Prostate gland (tissue), 2 donors: Measurements from ENCODE around the gene CEACAM19. TPM values are rescaled to one million over a fixed set of nuclear protein-coding genes. Genes with fewer than 3 reads are reported as not detected.
A peak's percentile ranks its signal among the peaks of the same experiment; 100 is the strongest.

Experiments
- DNase-seq: peaks from one replicate; pipeline ENCODE4 v3.0.0-alpha.2; 2019; ENCODE audit warnings: low spot score
- H3K27ac ChIP-seq, 2 donors: fragments of 200-600 bp; sonication (generic); 2 replicates each; pipeline ENCODE4 v1.5.1; 2017 to 2019
- H3K27me3 ChIP-seq: fragments of 200-600 bp; sonication (generic); replicated peaks from 2 replicates; pipeline ENCODE4 v1.5.1; 2019; ENCODE audit not compliant: insufficient read depth
- H3K36me3 ChIP-seq, 2 donors: fragments of 200-600 bp; sonication (generic); 1 replicate in 1 of 2; 2 replicates in 1 of 2; pipeline versions ENCODE4 v1.5.1 to v1.8.1; 2017 to 2019
- H3K4me1 ChIP-seq: fragments of 200-600 bp; sonication (generic); replicated peaks from 2 replicates; pipeline ENCODE4 v1.5.1; 2019
- H3K4me3 ChIP-seq, 2 donors: fragments of 200-600 bp; sonication (generic); 2 replicates each; pipeline ENCODE4 v1.5.1; 2017 to 2019
- H3K9me3 ChIP-seq: fragments of 200-600 bp; sonication (generic); 2 replicates; pipeline ENCODE4 v1.5.1; 2017
- POLR2A ChIP-seq: fragments of 450-650 bp; IDR thresholded peaks from one replicate; pipeline ENCODE4 v1.6.1; 2016; ENCODE audit warnings: antibody characterized with exemption, mild to moderate bottlenecking
- POLR2AphosphoS5 ChIP-seq: sonication (generic); formaldehyde crosslinking; IDR thresholded peaks from one replicate; pipeline ENCODE4 v1.6.1; 2017; ENCODE audit warnings: antibody characterized with exemption
- WGBS: methylation state at CpG from one replicate; pipeline ENCODE4 v1.1.5; 2018; 5-methylcytosine and 5-hydroxymethylcytosine counted together
- intact Hi-C: fragments of 100-400 bp; cut with DNase I; formaldehyde crosslinking; loops from one replicate; pipeline ENCODE4 v1.14.2; 2022
- total RNA-seq, 2 donors: library from RNA; depleted of rRNA; stranded (reverse); fragments of >200 nt; gene quantifications; one replicate each; pipeline ENCODE4 v1.1.0, GENCODE V29; 2016
- TF ChIP-seq, protein P1 (sequence below), 4 experiments: fragments of 200-600 bp in 2 of 4; fragments of 450-650 bp in 2 of 4; sonication (generic) in 2 of 4; IDR thresholded peaks; 1 replicate in 3 of 4; 2 replicates in 1 of 4; pipeline ENCODE4 v1.5.1; 2016 to 2019; ENCODE audit warnings: antibody characterized with exemption in 4 of 4, mild to moderate bottlenecking in 2 of 4, moderate library complexity in 2 of 4

Gene CEACAM19
- total RNA-seq, 2 donors from 2014 or later, result 3.6 to 8.1 TPM

DNA sequence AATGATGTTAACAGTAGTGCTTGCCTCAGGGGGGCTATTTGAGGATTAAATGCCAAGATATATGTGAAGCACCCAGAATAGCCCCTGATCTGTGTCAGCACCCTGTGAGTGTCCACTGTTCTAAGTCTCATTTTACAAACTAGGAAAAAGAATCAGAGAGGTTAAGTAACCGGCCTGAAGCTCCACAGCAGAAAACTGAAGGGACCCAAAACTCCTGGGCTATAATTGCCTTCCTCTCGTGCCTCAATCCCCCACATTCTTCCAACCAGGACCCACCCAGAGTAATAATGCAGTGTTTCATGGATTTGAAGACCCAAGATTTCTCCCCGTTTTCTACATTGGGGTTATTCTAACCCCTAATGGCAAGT is 25.2 kb upstream of the CEACAM19 start:
- Histone ChIP-seq H3K36me3 (peaks cover 4 to 9% of the 10 kb centered on the region in 2 donors), H3K27me3 (no peaks in the 10 kb centered on the region), H3K4me1 (no peaks in the 10 kb centered on the region), H3K27ac (no peak overlapping the region), H3K4me3 (no peak overlapping the region), H3K9me3 (no peaks in the 10 kb centered on the region)
- 93% methylated on average over 3 of the region's 3 CpGs for WGBS
- DNase-seq, result no peak
- TF ChIP-seq, protein P1, sequence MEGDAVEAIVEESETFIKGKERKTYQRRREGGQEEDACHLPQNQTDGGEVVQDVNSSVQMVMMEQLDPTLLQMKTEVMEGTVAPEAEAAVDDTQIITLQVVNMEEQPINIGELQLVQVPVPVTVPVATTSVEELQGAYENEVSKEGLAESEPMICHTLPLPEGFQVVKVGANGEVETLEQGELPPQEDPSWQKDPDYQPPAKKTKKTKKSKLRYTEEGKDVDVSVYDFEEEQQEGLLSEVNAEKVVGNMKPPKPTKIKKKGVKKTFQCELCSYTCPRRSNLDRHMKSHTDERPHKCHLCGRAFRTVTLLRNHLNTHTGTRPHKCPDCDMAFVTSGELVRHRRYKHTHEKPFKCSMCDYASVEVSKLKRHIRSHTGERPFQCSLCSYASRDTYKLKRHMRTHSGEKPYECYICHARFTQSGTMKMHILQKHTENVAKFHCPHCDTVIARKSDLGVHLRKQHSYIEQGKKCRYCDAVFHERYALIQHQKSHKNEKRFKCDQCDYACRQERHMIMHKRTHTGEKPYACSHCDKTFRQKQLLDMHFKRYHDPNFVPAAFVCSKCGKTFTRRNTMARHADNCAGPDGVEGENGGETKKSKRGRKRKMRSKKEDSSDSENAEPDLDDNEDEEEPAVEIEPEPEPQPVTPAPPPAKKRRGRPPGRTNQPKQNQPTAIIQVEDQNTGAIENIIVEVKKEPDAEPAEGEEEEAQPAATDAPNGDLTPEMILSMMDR (IDR thresholded peaks at IDR 0.05), result no peak
- TF ChIP-seq POLR2AphosphoS5 (no peak), POLR2A (no peak)
- intact Hi-C loops, result no loop called here

DNA sequence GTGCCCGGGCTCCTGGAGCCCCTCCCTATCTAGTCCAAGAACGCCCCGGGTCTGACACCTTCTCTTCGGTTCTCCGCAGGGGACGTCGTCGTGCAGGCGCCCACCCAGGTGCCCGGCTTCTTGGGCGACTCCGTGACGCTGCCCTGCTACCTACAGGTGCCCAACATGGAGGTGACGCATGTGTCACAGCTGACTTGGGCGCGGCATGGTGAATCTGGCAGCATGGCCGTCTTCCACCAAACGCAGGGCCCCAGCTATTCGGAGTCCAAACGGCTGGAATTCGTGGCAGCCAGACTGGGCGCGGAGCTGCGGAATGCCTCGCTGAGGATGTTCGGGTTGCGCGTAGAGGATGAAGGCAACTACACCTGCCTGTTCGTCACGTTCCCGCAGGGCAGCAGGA is 24.1 kb upstream of the CEACAM19 start:
- intact Hi-C loops, result no loop called here
- Histone ChIP-seq H3K4me3 (no peak overlapping the region), H3K4me1 (no peaks in the 10 kb centered on the region), H3K27me3 (no peaks in the 10 kb centered on the region), H3K27ac (no peak overlapping the region), H3K36me3 (peaks cover 4 to 13% of the 10 kb centered on the region in 2 donors), H3K9me3 (no peaks in the 10 kb centered on the region)
- TF ChIP-seq, protein P1 (IDR thresholded peaks at IDR 0.05), result no peak
- TF ChIP-seq POLR2AphosphoS5 (no peak), POLR2A (no peak)
- DNase-seq, result no peak
- WGBS, result 85% methylated on average over 17 of the region's 31 CpGs

DNA sequence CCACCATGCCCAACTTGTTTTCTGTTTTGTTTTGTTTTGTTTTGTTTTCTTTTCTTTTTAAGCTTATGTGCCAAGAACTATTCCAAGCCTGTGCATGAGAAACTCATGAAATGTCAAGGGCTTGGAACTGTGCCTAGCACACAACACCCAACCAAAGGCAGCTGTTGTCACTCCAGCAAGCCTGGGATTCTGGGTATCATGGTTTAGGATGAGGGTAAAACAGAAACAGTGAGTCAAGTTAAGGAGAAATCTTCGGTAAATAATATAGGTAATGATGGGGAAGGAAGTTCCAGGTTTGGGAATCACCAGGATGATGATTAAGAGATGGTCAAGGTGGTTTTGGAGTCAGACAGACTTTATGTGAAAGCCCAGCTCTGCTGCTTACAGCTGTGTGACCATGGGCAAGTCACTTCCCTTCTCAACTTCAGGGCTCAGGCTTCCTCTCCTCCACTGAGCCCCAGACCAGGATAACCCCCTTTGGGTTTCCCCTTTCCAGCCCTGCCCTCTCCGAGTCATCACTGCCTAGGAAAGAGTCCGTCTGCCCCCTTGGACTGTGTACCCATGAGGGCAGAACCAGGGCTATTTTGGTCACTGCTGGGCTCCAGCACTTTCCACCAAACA is 22.5 kb upstream of the CEACAM19 start:
- peaks cover 4 to 13% of the 10 kb centered on the region in 2 donors for H3K36me3 ChIP-seq
- no peaks in the 10 kb centered on the region for H3K4me1 ChIP-seq
- H3K27me3 ChIP-seq, result no peaks in the 10 kb centered on the region
- no peaks in the 10 kb centered on the region for H3K9me3 ChIP-seq
- 79% methylated on average over 3 of the region's 3 CpGs for WGBS
- H3K4me3 ChIP-seq, result no peak overlapping the region
- DNase-seq, result no peak
- intact Hi-C loops, result no loop called here
- peak; percentile 9 for TF ChIP-seq POLR2AphosphoS5
- no peak for TF ChIP-seq POLR2A
- H3K27ac ChIP-seq, result peak overlapping the region in 1 of 2 donors; percentile 8

DNA sequence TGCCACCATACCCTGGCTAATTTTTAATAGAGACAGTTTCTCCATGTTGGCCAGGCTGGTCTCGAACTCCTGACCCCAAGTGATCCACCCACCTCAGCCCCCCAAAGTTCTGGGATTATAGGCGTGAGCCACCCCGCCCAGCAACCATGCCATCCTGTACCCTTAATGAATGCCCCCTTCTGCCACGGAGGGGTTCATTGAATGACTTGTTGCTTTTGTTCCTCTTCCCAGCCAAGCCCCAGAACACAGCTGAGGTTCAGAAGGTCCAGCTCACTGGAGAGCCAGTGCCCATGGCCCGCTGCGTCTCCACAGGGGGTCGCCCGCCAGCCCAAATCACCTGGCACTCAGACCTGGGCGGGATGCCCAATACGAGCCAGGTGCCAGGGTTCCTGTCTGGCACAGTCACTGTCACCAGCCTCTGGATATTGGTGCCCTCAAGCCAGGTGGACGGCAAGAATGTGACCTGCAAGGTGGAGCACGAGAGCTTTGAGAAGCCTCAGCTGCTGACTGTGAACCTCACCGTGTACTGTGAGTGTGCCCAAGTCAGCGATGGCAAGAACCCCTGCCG is 21.6 kb upstream of the CEACAM19 start:
- TF ChIP-seq, protein P1 (IDR thresholded peaks at IDR 0.05), result no peak
- TF ChIP-seq POLR2AphosphoS5 (no peak), POLR2A (no peak)
- 91% methylated on average over 15 of the region's 15 CpGs for WGBS
- no peaks in the 10 kb centered on the region for H3K9me3 ChIP-seq
- no peak overlapping the region for H3K27ac ChIP-seq
- H3K4me3 ChIP-seq, result no peak overlapping the region
- DNase-seq, result no peak
- peaks cover 4 to 13% of the 10 kb centered on the region in 2 donors for H3K36me3 ChIP-seq
- no peaks in the 10 kb centered on the region for H3K4me1 ChIP-seq
- intact Hi-C loops, result no loop called here
- H3K27me3 ChIP-seq, result no peaks in the 10 kb centered on the region

DNA sequence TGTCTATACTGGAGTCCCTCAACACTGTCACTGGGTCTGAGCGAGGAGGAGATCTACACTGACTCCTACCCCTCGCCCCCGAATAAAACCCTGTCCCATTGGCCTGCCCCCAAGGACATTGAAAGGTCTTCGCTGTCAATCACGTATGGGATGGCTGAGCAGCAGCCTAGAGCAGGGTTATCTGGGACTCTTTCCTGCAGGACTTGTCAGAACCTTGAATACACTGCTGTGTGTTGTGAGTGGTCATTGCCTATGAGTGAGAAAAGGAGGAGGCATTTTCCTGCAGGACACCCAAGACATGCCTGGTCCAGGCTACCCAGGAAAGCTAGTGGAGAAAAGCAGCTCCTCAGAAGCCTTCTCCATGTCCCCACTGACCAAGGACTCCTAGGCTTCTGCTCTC is 17.9 kb upstream of the CEACAM19 start:
- Histone ChIP-seq H3K27ac (no peak overlapping the region), H3K9me3 (no peaks in the 10 kb centered on the region), H3K4me1 (no peaks in the 10 kb centered on the region), H3K27me3 (no peaks in the 10 kb centered on the region), H3K4me3 (no peak overlapping the region), H3K36me3 (peaks cover 4 to 13% of the 10 kb centered on the region in 2 donors)
- no peak for TF ChIP-seq POLR2A
- TF ChIP-seq, protein P1 (IDR thresholded peaks at IDR 0.05), result no peak
- DNase-seq, result no peak
- intact Hi-C loops, result no loop called here
- 95% methylated on average over 5 of the region's 5 CpGs for WGBS
